Erythroblast (primary cell): ENCODE results near the gene CFAP46.

ENCODE experiments used
- GATA1 ChIP-seq: IDR thresholded peaks from 2 replicates; pipeline ENCODE4 v1.6.1; 2011; ENCODE audit warnings: low read depth, mild to moderate bottlenecking, control low read depth, low read length, moderate library complexity
- POLR2A ChIP-seq: IDR thresholded peaks from 2 replicates; pipeline ENCODE4 v1.6.1; 2011; ENCODE audit warnings: mild to moderate bottlenecking, low read length

- TF ChIP-seq POLR2A (no peak), GATA1 (no peak)
These were observed 34.7 kb upstream of the CFAP46 start for GRCh38 chr10:132977076-132977475.
